Measurements from ENCODE around the gene PRRC2C.
A peak's percentile ranks its signal among the peaks of the same experiment; 100 is the strongest.
"Not testable (repeated sequence)": the region's sequence is repeated elsewhere in the genome, so short reads cannot be mapped to it uniquely, and the experiment has no call there.

The PRRC2C gene

DNA sequence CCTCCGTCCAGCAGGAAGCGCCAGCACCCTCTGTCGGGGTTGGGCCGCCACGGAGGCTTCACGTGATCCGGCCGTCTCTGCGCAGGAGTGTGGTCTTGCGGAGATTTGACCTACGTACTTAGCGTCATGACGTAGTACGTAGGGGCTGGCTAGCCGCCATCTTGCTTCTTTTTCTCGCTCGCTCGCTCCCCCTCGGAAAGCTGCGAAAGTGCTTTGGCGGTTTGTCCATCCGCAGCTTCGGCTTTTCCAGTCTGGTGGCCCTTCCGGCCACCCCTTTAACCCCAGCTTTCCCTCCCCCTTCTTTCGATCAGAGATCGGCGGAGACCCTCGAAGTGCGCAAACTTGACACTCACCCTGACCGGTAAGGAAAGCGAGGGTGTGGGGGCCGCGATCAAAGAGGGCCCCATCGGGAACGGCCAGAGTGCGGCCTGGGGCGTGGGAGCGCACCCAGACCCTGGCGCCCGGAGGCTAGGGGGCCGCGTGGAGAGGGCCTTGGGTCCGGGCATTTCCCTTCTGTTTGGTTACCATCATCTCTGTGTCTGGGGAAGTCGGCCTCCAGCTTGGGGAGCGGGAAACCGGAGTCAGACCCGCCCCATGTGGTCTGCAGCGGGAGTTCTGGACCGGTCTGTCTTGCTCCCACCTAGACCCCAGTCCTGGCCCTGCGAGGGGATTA is at the start of gene PRRC2C:
PRRC2C (plus strand) TSS at position 156 of the 673 bp plus-strand sequence. CDS start 26,559 bp downstream, outside the sequence.
- Histone ChIP-seq H3K4me1 (ENCODE audit: low read length) (peaks cover 16% of the 10 kb centered on the region), H3K36me3 (replicated peaks; ENCODE audit: insufficient read depth, low read length) (peaks cover 10% of the 10 kb centered on the region), H3K79me2 (ENCODE audit: low read length) (peaks cover 56% of the 10 kb centered on the region), H3K9me2 (replicated peaks; ENCODE audit: insufficient read depth, low read length) (no peaks in the 10 kb centered on the region), H3K27ac (ENCODE audit: low read length) (peak within 1 kb of the TSS; percentile 96), H3F3A (ENCODE audit: insufficient read depth, low read length) (peaks cover 24% of the 10 kb centered on the region), H3K9ac (ENCODE audit: low read length) (peak within 1 kb of the TSS; percentile 99), H3K4me2 (ENCODE audit: low read depth, low read length) (peak within 1 kb of the TSS; percentile 80), H3K27me3 (replicated peaks; ENCODE audit: insufficient read depth, low read length) (no peaks in the 10 kb centered on the region), H2AFZ (ENCODE audit: low read length) (peak within 1 kb of the TSS; percentile 73), H3K9me3 (replicated peaks; ENCODE audit: insufficient read depth, low read length) (no peaks in the 10 kb centered on the region), H4K20me1 (ENCODE audit: insufficient read depth, low read length) (peaks cover 43% of the 10 kb centered on the region), H3K4me3 (ENCODE audit: low read length) (peak within 1 kb of the TSS; percentile 99)
- peak; percentile 100 for DNase-seq
- TF ChIP-seq, protein P1, sequence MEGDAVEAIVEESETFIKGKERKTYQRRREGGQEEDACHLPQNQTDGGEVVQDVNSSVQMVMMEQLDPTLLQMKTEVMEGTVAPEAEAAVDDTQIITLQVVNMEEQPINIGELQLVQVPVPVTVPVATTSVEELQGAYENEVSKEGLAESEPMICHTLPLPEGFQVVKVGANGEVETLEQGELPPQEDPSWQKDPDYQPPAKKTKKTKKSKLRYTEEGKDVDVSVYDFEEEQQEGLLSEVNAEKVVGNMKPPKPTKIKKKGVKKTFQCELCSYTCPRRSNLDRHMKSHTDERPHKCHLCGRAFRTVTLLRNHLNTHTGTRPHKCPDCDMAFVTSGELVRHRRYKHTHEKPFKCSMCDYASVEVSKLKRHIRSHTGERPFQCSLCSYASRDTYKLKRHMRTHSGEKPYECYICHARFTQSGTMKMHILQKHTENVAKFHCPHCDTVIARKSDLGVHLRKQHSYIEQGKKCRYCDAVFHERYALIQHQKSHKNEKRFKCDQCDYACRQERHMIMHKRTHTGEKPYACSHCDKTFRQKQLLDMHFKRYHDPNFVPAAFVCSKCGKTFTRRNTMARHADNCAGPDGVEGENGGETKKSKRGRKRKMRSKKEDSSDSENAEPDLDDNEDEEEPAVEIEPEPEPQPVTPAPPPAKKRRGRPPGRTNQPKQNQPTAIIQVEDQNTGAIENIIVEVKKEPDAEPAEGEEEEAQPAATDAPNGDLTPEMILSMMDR (IDR thresholded peaks at IDR 0.05; ENCODE audit: low read length): peak; percentile 92; the same call in 1 of the 2 replicates
- no peak for TF ChIP-seq EZH2 (optimal IDR thresholded peaks at IDR 0.05; ENCODE audit: low read depth, low read length)

DNA sequence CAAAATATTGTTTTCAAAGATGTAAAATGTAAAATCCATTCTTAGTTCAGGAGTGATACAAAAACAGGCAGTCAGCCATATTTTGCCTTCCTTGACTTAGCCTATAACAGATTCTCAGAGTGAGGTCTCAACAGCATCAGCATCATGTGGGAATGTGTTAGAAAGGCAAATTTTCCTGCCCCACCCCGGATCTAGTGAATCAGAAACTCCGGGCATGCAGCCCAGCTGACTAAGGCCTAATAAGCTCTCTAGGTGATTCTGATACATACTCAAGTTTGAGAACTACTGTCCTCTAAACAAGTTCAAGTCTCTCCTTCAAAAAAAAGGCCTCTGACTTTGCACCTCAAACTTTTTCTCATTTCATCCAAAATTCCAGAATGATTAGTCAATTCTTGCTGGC is 46.9 kb upstream of the PRRC2C start:
- H3K4me1 ChIP-seq (ENCODE audit: low read length): no peaks in the 10 kb centered on the region
- DNase-seq: no peak
- no peaks in the 10 kb centered on the region for H3K9me2 ChIP-seq (replicated peaks; ENCODE audit: insufficient read depth, low read length)
- H3K27ac ChIP-seq (ENCODE audit: low read length): no peak overlapping the region
- TF ChIP-seq, protein P1 (IDR thresholded peaks at IDR 0.05; ENCODE audit: low read length): no peak
- TF ChIP-seq EZH2 (optimal IDR thresholded peaks at IDR 0.05; ENCODE audit: low read depth, low read length) (no peak), EZH2phosphoT487 (IDR thresholded peaks at IDR 0.05; ENCODE audit: low read length) (no peak)
- no peaks in the 10 kb centered on the region for H3K9me3 ChIP-seq (replicated peaks; ENCODE audit: insufficient read depth, low read length)
- no peaks in the 10 kb centered on the region for H4K20me1 ChIP-seq (ENCODE audit: insufficient read depth, low read length)
- H3F3A ChIP-seq (ENCODE audit: insufficient read depth, low read length): no peaks in the 10 kb centered on the region
- H3K27me3 ChIP-seq (replicated peaks; ENCODE audit: insufficient read depth, low read length): no peaks in the 10 kb centered on the region
- H3K79me2 ChIP-seq (ENCODE audit: low read length): no peaks in the 10 kb centered on the region
- H2AFZ ChIP-seq (ENCODE audit: low read length): no peak overlapping the region
- H3K4me3 ChIP-seq (ENCODE audit: low read length): no peak overlapping the region
- no peak overlapping the region for H3K4me2 ChIP-seq (ENCODE audit: low read depth, low read length)
- no peaks in the 10 kb centered on the region for H3K36me3 ChIP-seq (replicated peaks; ENCODE audit: insufficient read depth, low read length)
- no peak overlapping the region for H3K9ac ChIP-seq (ENCODE audit: low read length)

DNA sequence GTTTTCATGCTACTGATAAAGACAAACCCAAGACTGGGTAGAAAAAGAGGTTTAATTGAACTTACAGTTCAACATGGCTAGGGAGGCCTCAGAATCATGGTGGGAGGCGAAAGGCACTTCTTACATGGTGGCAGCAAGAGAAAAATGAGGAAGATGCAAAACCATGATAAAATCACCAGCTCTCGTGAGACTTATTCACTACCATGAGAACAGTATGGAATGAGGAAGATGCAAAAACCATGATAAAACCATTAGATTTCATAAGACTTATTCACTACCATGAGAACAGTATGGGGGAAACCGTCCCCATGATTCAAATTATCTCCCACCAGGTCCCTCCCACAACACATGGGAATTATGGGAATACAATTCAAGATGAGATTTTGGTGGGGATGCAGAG is 45.1 kb upstream of the PRRC2C start:
- H3F3A ChIP-seq (ENCODE audit: insufficient read depth, low read length); H3K36me3 ChIP-seq (replicated peaks; ENCODE audit: insufficient read depth, low read length); H3K9ac ChIP-seq (ENCODE audit: low read length); H3K27me3 ChIP-seq (replicated peaks; ENCODE audit: insufficient read depth, low read length); H3K4me2 ChIP-seq (ENCODE audit: low read depth, low read length); H3K27ac ChIP-seq (ENCODE audit: low read length); H3K9me3 ChIP-seq (replicated peaks; ENCODE audit: insufficient read depth, low read length); H3K4me1 ChIP-seq (ENCODE audit: low read length); DNase-seq; H3K9me2 ChIP-seq (replicated peaks; ENCODE audit: insufficient read depth, low read length); H4K20me1 ChIP-seq (ENCODE audit: insufficient read depth, low read length); H3K4me3 ChIP-seq (ENCODE audit: low read length); H3K79me2 ChIP-seq (ENCODE audit: low read length); H2AFZ ChIP-seq (ENCODE audit: low read length): not testable (repeated sequence)

DNA sequence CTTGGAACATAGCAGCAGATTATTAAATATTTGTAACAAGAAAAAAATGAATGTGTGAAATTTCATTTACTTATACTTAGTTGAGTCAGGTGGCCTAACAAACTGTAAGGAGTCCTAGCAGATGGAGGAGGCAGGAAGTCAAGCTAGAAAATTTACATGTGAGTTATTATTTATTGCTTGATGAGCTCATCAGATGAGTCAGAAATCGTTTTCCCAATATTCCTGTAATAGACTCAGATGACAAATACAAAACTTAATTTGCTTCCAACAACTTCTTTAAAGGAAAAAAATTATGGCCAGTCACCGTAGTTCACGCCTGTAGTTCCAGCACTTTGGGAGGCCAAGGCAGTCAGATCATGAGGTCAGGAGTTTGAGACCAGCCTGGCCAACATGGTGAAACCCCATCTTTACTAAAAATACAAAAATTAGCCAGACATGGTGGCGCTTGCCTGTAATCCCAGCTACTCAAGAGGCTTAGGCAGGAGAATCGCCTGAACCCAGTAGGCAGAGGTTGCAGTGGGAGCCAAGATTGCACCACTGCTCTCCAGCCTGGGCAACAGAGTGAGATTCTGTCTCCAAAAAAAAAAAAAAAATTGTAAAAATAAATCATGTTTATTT is 43.9 kb upstream of the PRRC2C start:
- H3K27ac ChIP-seq (ENCODE audit: low read length); H2AFZ ChIP-seq (ENCODE audit: low read length); H3K27me3 ChIP-seq (replicated peaks; ENCODE audit: insufficient read depth, low read length); H3K79me2 ChIP-seq (ENCODE audit: low read length); H3K9ac ChIP-seq (ENCODE audit: low read length); H3K9me3 ChIP-seq (replicated peaks; ENCODE audit: insufficient read depth, low read length); H3F3A ChIP-seq (ENCODE audit: insufficient read depth, low read length); DNase-seq; H3K9me2 ChIP-seq (replicated peaks; ENCODE audit: insufficient read depth, low read length); H3K4me3 ChIP-seq (ENCODE audit: low read length); H3K36me3 ChIP-seq (replicated peaks; ENCODE audit: insufficient read depth, low read length); H3K4me2 ChIP-seq (ENCODE audit: low read depth, low read length); H3K4me1 ChIP-seq (ENCODE audit: low read length); H4K20me1 ChIP-seq (ENCODE audit: insufficient read depth, low read length): not testable (repeated sequence)

Measured in MM.1S (cell line).